ENCODE results near the gene EPB41L5.
A peak's percentile ranks its signal among the peaks of the same experiment; 100 is the strongest.
"Not testable (repeated sequence)": the region's sequence is repeated elsewhere in the genome, so short reads cannot be mapped to it uniquely, and the experiment has no call there.

Gene EPB41L5

GRCh38 chr2:120148669-120149068 lies 135.8 kb downstream of the EPB41L5 start:
- DNase-seq = no peak

- no peak for DNase-seq
Observed at GRCh38 chr2:120149406-120149805, 136.5 kb downstream of the EPB41L5 start.

GRCh38 chr2:120150040-120150482 lies 137.2 kb downstream of the EPB41L5 start:
- DNase-seq = no peak

GRCh38 chr2:120155308-120155707 lies 142.4 kb downstream of the EPB41L5 start:
- DNase-seq = no peak

DNA sequence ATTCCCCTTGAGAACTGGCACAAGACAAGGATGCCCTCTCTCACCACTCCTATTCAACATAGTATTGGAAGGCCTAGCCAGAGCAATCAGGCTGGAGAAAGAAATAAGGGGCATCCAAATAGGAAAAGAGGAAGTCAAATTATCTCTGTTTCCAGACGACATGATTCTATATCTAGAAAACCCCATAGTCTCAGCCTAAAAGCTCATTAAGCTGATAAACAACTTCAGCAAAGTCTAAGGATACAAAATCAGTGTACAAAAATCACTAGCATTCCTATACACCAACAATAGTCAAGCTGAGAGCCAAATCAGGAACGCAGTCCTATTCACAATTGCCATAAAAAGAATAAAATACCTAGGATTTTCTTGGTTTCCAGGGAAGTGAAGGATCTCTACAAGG lies 145.8 kb downstream of the EPB41L5 start:
- DNase-seq = not testable (repeated sequence)

DNA sequence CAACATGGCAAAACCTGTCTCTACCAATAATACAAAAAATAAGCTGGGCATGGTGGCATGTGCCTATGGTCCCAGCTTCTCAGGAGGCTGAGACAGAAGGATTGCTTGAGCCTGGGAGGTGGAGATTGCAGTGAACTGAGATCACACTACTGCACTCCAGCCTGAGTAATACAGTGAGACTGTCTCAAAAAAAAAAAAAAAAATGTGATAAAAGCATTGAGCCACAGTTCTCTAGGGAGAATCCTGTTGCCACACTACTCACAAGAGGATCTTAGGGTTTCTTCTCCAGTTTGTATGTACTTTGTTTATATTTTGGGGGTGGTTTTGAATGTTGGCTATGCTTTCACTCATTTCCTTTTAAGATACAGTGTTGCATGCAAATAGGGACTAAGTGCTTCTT lies 148.3 kb downstream of the EPB41L5 start:
- DNase-seq = no peak

- no peak for DNase-seq
Observed at GRCh38 chr2:120162716-120163115, 149.8 kb downstream of the EPB41L5 start.

GRCh38 chr2:120167272-120167671 lies 154.4 kb downstream of the EPB41L5 start:
- no peak for DNase-seq

- no peak for DNase-seq
Observed at GRCh38 chr2:120169020-120169419, 156.1 kb downstream of the EPB41L5 start.

DNA sequence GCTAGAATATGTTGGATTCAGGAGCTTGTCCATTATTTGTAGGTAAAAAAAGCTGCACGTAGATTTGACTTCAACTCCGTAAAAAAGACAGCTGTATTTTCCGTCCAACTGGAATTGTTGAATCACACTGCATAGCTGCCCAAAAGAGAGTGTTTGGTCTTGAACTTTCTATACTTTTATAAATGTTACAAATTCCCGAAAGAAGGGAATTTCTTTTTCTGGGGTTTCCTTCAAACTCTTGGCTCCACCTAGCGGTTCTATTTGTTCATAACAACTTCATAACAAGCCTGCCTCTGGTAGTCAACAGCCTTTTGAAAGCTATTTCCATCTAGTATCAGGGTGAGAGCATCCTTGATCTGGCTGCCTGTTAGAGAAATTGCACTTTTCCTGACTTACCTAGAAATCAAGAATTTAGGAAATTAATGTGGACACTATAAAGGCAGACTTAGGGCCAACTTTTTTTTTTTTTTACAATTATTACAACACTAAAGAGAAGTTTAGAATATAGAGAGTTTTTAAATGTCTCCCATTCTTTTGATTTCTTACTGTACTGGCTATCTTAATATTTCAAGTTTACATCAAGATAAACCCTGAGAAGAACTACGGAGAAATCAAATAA lies 162.2 kb downstream of the EPB41L5 start:
- peak in 1 of 2 experiments; percentile 10 for DNase-seq

GRCh38 chr2:120176526-120176925 lies 163.6 kb downstream of the EPB41L5 start:
- no peak for DNase-seq

DNA sequence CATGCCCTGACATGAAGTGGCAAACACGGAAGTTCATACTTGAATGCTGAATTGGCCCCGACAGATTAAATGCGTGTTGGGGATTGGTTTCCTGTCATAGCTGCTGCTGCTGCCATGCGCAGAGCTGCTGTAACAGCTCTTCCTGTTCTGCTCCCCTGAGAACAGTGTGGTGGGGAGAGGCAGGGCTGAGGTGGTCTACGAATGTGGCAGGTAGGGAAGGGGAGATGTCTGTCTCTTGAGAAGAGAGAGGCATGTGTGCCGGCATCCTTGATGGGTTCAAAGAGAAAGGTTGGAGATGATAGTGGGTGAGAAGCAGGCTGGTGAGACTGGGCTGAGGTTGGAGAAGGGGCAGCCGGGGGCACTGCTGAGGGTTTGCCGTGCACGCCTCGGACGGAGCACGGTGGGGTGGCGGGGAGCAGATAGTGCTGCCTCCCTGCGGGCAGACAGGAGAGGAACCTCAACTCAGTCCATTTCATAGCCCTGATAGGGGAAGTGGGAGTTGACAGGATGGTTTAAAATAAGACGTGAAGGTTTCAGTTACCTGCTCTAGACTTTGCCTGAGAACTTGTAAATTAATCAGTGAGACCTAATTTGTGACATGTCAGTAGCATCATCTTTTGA lies 164.2 kb downstream of the EPB41L5 start:
- no peak for DNase-seq

DNA sequence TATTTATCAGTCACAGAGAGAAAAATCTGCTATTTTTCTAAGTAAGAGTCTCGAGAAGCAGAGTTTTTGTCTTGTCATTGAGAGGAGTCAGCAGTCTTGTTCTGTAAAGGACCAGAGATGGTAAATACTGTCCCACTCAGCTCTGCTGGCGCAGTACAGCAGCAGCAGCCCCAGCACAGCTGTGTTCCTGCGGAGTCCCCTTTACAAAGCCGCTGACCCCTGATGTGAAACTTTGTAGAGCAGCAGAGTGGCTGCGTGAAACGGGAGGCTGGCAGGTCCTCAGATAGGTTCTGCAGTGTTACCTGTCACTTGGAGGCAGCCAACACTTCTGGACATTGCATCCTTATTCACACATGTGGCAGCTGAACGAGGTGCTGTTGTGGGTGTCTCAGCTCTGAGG lies 165.1 kb downstream of the EPB41L5 start:
- DNase-seq = no peak

GRCh38 chr2:120179396-120179795 lies 166.5 kb downstream of the EPB41L5 start:
- no peak for DNase-seq

GRCh38 chr2:120180066-120180465 lies 167.2 kb downstream of the EPB41L5 start:
- no peak for DNase-seq

DNA sequence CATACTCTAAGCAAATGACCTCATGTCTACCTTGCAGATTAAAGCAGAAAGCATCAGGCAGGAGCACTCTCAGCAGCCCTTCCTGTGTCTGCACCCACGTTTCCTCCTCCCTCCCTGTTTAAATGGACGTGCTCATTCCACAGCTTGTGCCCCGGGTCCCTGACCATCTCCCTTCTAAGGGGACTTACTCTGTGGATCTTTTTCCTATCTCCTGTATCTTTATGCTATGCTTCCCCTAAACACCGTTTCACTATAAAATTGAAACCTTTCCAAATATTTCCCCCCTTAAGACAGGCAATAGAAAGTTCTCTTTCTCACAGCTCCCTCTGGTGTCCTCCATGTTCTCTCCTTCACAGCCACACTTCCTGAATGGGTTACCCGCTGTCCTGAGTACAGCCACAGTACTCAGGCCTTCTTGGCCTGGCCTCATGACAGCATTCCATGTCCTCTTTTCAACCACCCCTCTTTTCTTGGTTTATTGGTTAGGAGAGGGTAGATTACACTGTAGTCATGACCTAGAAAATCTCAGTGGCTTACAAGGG lies 169.2 kb downstream of the EPB41L5 start:
- DNase-seq = no peak

DNA sequence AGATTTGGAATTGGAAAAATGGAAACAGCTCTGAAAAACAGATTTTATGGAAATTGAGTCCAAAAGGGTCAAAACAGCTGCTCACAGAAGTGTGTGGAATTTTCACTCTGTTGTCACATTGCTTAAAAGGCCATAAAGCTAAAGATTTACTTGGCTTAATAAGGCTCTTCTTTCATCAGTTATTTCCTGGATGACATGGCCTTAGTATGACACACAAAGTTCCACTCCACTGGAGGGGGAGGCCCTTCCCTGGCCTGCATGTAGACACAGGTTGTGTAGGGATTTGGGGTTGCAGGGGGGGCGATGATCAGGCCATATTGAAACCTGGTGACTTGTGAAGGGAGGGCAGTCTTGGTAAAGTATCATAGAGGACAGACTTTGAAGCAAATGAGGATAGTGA lies 176.3 kb downstream of the EPB41L5 start:
- no peak for DNase-seq

DNA sequence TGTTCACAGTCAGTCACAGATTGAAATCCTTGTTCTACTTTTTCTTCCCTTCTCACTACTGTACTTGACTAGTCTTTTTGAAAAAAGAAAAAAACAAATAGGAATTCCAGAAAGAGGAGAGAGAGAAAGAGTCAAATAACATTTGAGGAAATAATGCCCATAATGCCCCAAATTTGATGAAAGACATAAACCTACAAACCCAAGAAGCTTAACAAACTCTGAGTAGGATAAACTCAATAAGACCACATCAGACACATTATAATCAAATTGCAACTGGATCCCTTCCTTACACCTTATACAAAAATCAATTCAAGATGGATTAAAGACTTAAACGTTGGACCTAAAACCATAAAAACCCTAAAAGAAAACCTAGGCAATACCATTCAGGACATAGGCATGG lies 179.4 kb downstream of the EPB41L5 start:
- DNase-seq = no peak

DNA sequence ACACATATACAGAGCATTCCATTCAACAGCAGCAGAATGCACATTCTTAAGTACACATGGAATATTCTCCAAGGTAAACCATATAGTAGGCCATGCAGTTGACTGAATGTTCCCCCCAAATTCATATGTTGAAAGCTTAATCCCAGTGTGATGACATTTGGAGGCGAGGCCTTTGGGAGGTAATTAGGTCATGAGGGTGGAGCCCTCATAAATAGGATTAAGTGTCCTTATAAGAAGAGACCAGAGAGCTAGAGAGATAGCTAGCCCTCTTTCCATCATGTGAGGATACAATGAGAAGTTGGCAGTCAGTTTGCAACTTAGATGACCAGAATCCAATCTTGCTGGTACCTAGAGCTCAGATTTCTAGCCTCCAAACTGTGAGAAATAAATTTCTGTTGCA lies 182.7 kb downstream of the EPB41L5 start:
- no peak for DNase-seq

GRCh38 chr2:120199817-120200459 lies 187.1 kb downstream of the EPB41L5 start:
- not testable (repeated sequence) for DNase-seq

DNA sequence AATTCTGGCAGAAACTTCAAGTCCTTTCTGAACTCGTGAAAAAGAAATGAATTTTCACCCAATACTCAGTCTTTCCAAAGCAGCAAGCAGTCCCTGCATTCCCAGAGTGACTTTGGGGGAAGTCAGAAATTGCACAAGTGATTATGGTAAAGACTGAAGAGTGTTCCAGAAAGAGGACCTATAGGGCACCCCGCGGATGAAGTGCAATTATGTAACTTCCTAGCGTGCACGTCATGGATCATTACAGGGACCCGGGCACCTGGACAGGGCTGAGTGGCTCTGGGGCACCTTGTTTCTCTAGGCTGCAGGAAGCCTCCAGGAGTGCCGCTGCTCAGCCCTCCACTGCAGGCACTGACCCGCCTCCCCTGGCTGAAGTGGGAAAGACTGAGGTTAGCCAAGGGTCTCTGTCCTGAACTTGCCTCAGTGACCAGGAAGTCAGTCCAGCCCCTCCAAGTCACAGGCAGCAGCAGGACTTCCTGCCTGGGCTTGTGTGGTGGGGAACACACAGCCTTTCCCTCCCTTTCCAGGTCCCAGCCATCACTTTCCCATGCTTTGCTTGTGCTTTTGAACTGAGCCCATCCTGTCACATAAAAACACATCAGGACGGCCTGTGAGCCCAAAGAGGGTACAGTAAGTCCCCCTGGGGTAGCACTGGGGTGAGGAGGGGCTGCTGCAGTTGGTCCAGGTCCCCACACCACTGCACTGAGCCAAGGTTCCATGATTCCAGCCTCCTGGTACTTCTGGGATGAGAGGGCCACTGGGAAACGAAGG lies 190.6 kb downstream of the EPB41L5 start:
- no peak for DNase-seq

GRCh38 chr2:120204022-120204405 lies 191.1 kb downstream of the EPB41L5 start:
- no peak for DNase-seq

DNA sequence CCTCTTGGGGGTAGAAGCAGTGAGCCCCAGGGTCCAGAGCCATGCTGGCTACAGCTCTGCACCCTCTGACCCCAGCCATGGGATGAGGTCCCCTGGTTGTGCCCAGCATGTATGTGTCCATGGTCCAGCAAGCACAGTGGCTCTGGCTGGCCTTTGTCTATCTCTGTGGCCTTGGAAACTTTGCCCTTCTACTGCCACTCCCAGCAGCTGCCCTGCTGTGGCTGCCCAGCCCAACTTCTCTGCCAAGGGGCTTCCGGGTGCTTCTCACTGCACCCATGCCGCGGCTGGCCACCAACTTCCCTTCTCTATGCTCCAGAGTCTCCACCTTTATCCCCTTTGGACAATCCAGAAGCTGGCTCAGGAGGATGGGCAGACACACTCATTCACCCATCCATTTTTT lies 191.5 kb downstream of the EPB41L5 start:
- DNase-seq = no peak
